RWPE1 (cell line): ENCODE measurements around the gene RICTOR.

ENCODE experiments used
- CTCF ChIA-PET: fragments of 350-600 bp; sonication (Branson Sonifier 250); formaldehyde crosslinking; extraction: SDS; loops from one replicate; lab custom pipeline; 2021; lab: Yijun Ruan, JAX
- POLR2A ChIA-PET: fragments of 400-600 bp; formaldehyde crosslinking; extraction: SDS; loops from one replicate; lab custom pipeline; 2020; ENCODE audit warnings: antibody characterized with exemption; ENCODE audit not compliant: low non-redundant PET; lab: Yijun Ruan, JAX
- DNase-seq: peaks from one replicate; pipeline ENCODE4 v3.0.0; 2012; ENCODE audit warnings: low spot score
- H3K27ac ChIP-seq: fragments of 450-650 bp; 2 replicates; pipeline ENCODE4 v1.5.1; 2017
- CTCF ChIP-seq: fragments of 450-650 bp; conservative IDR thresholded peaks from 2 replicates; pipeline ENCODE4 v1.5.1; 2017; ENCODE audit warnings: low read depth, mild to moderate bottlenecking

The RICTOR gene

GRCh38 chr5:39100301-39100850 lies 26.2 kb upstream of the RICTOR start:
- no peak overlapping the region for H3K27ac ChIP-seq
- ChIA-PET CTCF (interaction anchor here (0.6 to 0.7 kb wide), 3 partner anchors 105 to 524 kb away, joined by 3 to 4 read pairs (median 3); no protein-coding TSS in a partner anchor), POLR2A (no interaction called here)
- no peak for DNase-seq
- no peak for TF ChIP-seq CTCF

- no peak overlapping the region for H3K27ac ChIP-seq
- no peak for TF ChIP-seq CTCF
- CTCF ChIA-PET, result interaction anchor here (0.6 kb wide), 1 partner anchor 1040 kb away, joined by 3 read pairs; no protein-coding TSS in a partner anchor
- no peak for DNase-seq
- POLR2A ChIA-PET, result no interaction called here
Observed at GRCh38 chr5:39099831-39100230, 25.6 kb upstream of the RICTOR start.

GRCh38 chr5:39093352-39093751 lies 19.2 kb upstream of the RICTOR start:
- CTCF ChIA-PET, result interaction anchor here (0.8 kb wide), 1 partner anchor 12 kb away, joined by 3 read pairs; no protein-coding TSS in a partner anchor
- no peak overlapping the region for H3K27ac ChIP-seq
- DNase-seq, result no peak
- TF ChIP-seq CTCF, result no peak
- POLR2A ChIA-PET, result no interaction called here

GRCh38 chr5:39092581-39093351 lies 18.6 kb upstream of the RICTOR start:
- no peak for TF ChIP-seq CTCF
- POLR2A ChIA-PET, result no interaction called here
- H3K27ac ChIP-seq, result no peak overlapping the region
- CTCF ChIA-PET, result interaction anchor here (1.5 kb wide), 1 partner anchor 12 kb away, joined by 3 read pairs; no protein-coding TSS in a partner anchor
- peak; percentile 60 for DNase-seq

- no peak for TF ChIP-seq CTCF
- POLR2A ChIA-PET, result no interaction called here
- H3K27ac ChIP-seq, result no peak overlapping the region
- CTCF ChIA-PET, result interaction anchor here (1.5 kb wide), 1 partner anchor 11 kb away, joined by 3 read pairs; no protein-coding TSS in a partner anchor
- DNase-seq, result no peak
Observed at GRCh38 chr5:39091940-39092580, 17.9 kb upstream of the RICTOR start.

GRCh38 chr5:39083968-39084367 lies 9.8 kb upstream of the RICTOR start:
- CTCF ChIA-PET, result no interaction called here
- no peak for TF ChIP-seq CTCF
- no peak for DNase-seq
- H3K27ac ChIP-seq, result no peak overlapping the region
- POLR2A ChIA-PET, result no interaction called here
